ENCODE results near the gene NOM1. TPM values are rescaled to one million over a fixed set of nuclear protein-coding genes. Genes with fewer than 3 reads are reported as not detected.
"Not testable (repeated sequence)": the region's sequence is repeated elsewhere in the genome, so short reads cannot be mapped to it uniquely, and the experiment has no call there.

Gene NOM1, protein sequence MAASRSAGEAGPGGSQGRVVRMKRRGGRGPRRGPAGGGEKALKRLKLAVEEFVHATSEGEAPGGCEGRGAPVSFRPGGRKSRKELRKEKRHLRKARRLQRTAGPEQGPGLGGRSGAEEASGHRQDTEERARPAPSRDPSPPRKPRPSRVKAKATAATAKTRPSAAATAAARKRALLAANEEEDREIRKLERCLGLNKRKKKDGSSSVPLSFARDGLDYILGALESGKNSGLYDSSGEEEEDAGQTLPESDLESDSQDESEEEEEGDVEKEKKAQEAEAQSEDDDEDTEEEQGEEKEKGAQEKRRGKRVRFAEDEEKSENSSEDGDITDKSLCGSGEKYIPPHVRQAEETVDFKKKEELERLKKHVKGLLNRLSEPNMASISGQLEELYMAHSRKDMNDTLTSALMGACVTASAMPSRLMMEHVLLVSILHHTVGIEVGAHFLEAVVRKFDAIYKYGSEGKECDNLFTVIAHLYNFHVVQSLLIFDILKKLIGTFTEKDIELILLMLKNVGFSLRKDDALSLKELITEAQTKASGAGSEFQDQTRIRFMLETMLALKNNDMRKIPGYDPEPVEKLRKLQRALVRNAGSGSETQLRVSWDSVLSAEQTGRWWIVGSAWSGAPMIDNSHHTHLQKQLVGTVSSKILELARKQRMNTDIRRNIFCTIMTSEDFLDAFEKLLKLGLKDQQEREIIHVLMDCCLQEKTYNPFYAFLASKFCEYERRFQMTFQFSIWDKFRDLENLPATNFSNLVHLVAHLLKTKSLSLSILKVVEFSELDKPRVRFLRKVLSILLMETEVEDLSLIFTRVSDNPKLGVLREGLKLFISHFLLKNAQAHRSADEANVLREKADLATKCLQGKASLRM
- total RNA-seq (2014; rRNA removed; shearing (Covaris generic)): 14.8 and 17.3 TPM in 2 replicates

DNA sequence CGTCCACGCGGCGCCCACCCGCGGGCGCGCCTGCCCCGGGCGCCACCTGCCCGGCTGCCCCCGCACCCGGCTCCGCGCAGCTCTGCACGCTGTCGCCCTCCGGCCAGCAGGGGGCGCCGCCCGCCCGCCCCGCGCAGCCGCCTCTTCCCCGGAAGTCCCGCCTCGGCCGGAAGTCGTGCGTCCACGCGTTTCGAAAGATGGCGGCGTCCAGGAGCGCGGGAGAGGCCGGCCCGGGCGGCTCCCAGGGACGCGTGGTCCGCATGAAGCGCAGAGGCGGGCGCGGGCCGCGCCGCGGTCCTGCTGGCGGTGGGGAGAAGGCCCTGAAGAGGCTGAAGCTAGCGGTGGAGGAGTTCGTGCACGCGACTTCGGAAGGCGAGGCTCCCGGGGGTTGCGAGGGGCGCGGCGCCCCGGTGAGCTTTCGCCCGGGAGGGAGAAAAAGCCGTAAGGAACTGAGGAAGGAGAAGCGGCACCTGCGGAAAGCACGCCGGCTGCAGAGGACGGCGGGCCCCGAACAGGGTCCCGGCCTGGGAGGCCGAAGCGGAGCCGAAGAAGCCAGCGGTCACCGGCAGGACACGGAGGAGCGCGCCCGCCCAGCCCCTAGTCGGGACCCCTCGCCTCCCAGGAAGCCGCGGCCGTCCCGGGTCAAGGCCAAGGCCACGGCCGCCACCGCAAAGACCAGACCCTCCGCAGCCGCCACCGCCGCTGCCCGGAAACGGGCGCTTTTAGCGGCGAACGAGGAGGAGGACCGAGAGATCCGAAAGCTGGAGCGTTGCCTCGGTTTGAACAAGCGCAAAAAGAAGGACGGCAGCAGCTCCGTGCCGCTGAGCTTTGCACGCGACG, at the start of gene NOM1:
Gene NOM1 (plus strand): TSS at position 172 of the 840 bp plus-strand sequence. CDS start 26 bp downstream, at position 198.
- peak within 1 kb of the TSS; percentile 91 for H3K4me3 ChIP-seq
- peak; percentile 82 to 88 for DNase-seq (ENCODE audit: low read depth in 1 of 2, low spot score in 2 of 2)

DNA sequence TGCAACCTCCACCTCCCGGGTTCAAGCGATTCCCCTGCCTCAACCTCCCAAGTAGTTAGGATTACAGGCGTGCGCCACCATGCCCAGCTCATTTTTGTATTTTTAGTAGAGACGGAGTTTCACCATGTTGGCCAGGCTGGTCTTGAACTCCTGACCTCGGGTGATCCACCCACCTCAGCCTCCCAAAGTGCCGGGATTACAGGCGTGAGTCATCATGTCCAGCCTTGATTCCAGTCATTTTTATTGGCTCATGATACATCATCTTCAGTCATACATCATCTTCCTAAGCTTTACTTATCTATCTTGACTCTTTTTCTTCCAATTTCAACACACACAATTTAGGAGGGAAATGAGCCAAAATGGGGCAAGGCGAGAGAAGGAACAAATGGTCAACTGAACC, 49.4 kb upstream of the NOM1 start:
- not testable (repeated sequence) for H3K9me3 ChIP-seq (replicated peaks); DNase-seq (ENCODE audit: low read depth in 1 of 2, low spot score in 2 of 2); H3K4me1 ChIP-seq (replicated peaks); H3K36me3 ChIP-seq; H3K27ac ChIP-seq; H3K4me3 ChIP-seq; H3K27me3 ChIP-seq (replicated peaks)

More for the DNA sequence above, at the start of gene NOM1:
- Histone ChIP-seq H3K27me3 (replicated peaks) (peaks cover 16% of the 10 kb centered on the region), H3K9me3 (replicated peaks) (no peaks in the 10 kb centered on the region), H3K27ac (peak within 1 kb of the TSS; percentile 53), H3K36me3 (peaks cover 41% of the 10 kb centered on the region), H3K4me1 (replicated peaks) (peaks cover 19% of the 10 kb centered on the region)

DNA sequence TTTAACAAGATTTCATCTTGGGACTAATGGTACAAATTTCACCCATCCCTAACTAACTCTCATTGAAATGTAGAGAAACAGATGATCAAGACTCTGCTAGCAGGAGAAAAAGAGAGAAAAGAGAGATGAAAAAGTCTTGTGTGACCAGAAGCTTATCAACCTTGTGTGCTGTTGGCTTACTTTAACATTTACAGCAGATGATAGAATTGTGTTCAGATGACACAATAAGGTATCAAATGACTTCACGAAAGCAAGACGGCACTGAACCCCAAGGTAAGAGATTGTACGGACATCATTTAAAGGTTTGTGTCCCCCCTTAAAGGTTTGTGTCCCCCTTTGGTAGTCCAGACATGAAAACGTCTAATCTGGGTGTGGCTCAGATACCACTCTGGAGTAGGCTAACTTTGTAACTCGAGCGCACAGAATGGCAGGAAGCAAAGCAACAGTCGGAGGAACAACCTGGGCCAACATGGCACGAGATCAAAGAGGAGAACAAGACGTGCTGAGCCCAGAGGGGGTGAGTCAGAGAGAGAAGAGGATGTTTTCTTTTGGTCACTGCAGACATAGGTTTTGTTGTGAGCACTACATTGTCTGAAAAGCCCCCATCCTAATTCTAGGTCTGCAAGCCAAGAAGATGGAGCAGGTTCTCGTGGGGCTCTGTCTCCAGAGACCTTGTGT, 46.1 kb upstream of the NOM1 start:
- H3K9me3 ChIP-seq (replicated peaks): no peaks in the 10 kb centered on the region
- no peak for DNase-seq (ENCODE audit: low read depth in 1 of 2, low spot score in 2 of 2)
- H3K36me3 ChIP-seq: no peaks in the 10 kb centered on the region
- no peaks in the 10 kb centered on the region for H3K27me3 ChIP-seq (replicated peaks)
- H3K27ac ChIP-seq: no peak overlapping the region
- H3K4me3 ChIP-seq: no peak overlapping the region
- H3K4me1 ChIP-seq (replicated peaks): no peaks in the 10 kb centered on the region

DNA sequence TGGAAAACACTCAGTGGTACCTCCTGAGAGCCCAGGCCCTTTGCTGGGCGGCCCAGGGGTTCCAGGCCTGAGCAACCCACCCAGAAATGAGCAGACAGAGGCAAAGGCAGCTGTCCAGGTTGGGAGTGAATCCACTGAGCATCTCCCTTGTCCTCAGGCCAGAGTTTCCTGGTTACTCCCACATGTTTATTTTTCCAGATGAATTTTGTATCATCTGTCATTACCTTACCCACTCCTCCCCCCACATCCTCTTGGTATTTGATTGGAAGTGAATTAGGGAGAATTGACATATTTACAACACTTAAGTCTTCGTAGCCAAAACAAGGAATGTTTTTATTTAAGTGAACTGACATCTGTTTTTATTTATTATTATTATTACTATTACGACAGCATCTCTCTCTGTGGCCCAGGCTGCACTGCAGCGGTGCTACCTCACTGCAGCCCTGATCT, 43.3 kb upstream of the NOM1 start:
- Histone ChIP-seq H3K4me3 (no peak overlapping the region), H3K36me3 (no peaks in the 10 kb centered on the region), H3K27ac (no peak overlapping the region), H3K27me3 (replicated peaks) (no peaks in the 10 kb centered on the region), H3K9me3 (replicated peaks) (no peaks in the 10 kb centered on the region), H3K4me1 (replicated peaks) (no peaks in the 10 kb centered on the region)
- DNase-seq (ENCODE audit: low read depth in 1 of 2, low spot score in 2 of 2): no peak

DNA sequence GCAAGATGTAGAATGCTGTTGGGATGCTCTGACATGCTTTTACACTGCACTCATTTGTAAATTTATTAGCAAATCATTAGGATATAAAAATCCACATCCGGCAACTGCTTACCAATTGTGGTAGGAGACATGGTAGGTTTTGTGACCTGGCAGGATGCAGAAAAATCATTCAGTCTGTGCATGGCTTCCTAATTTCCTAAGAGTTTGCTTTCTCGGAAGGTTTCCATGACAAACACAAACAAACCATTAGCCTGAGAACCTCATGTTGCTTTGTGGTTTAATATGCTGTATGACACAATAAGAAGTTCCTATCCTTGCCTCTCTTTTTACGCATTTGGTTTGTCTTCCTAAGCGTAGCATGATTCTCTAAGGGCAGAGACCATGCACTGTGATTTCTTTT, 41.9 kb upstream of the NOM1 start:
- Histone ChIP-seq H3K4me3 (no peak overlapping the region), H3K36me3 (no peaks in the 10 kb centered on the region), H3K27ac (no peak overlapping the region), H3K9me3 (replicated peaks) (no peaks in the 10 kb centered on the region), H3K27me3 (replicated peaks) (no peaks in the 10 kb centered on the region), H3K4me1 (replicated peaks) (no peaks in the 10 kb centered on the region)
- no peak for DNase-seq (ENCODE audit: low read depth in 1 of 2, low spot score in 2 of 2)

DNA sequence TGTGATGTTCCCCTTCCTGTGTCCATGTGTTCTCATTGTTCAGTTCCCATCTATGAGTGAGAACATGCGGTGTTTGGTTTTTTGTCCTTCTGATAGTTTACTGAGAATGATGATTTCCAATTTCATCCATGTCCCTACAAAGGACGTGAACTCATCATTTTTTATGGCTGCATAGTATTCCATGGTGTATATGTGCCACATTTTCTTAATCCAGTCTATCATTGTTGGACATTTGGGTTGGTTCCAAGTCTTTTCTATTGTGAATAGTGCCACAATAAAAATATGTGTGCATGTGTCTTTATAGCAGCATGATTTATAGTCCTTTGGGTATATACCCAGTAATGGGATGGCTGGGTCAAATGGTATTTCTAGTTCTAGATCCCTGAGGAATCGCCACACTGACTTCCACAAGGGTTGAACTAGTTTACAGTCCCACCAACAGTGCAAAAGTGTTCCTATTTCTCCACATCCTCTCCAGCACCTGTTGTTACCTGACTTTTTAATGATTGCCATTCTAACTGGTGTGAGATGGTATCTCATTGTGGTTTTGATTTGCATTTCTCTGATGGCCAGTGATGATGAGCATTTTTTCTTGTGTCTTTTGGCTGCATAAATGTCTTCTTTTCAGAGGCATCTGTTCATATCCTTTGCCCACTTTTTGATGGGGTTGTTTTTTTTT, 39.8 kb upstream of the NOM1 start:
- not testable (repeated sequence) for H3K36me3 ChIP-seq; DNase-seq (ENCODE audit: low read depth in 1 of 2, low spot score in 2 of 2); H3K27ac ChIP-seq

DNA sequence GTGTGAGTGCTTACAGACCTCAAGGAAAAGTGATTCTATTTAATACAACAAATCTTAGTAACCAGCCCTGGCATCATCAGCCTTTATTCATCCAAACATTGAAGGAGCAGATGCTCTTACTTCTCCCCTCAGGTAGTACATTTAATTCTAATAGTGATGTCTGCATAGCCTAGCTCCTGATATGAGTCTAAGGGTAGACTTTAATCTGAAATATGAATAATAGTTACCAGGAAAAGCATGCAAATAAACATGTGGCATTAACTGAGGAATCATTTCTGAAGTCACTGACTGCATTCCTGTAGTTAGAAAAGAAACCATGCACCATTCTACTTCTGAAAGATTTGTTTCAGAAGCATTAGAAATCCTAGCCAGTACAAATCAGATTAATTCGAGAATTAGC, 30.9 kb upstream of the NOM1 start:
- Histone ChIP-seq H3K9me3 (replicated peaks) (no peaks in the 10 kb centered on the region), H3K27ac (no peak overlapping the region), H3K4me3 (no peak overlapping the region), H3K36me3 (no peaks in the 10 kb centered on the region), H3K27me3 (replicated peaks) (peaks cover 9% of the 10 kb centered on the region; the same call in 1 of the 2 replicates), H3K4me1 (replicated peaks) (no peaks in the 10 kb centered on the region)
- no peak for DNase-seq (ENCODE audit: low read depth in 1 of 2, low spot score in 2 of 2)

More for the DNA sequence above, 39.8 kb upstream of the NOM1 start:
- H3K4me3 ChIP-seq; H3K4me1 ChIP-seq (replicated peaks); H3K27me3 ChIP-seq (replicated peaks); H3K9me3 ChIP-seq (replicated peaks): not testable (repeated sequence)

DNA sequence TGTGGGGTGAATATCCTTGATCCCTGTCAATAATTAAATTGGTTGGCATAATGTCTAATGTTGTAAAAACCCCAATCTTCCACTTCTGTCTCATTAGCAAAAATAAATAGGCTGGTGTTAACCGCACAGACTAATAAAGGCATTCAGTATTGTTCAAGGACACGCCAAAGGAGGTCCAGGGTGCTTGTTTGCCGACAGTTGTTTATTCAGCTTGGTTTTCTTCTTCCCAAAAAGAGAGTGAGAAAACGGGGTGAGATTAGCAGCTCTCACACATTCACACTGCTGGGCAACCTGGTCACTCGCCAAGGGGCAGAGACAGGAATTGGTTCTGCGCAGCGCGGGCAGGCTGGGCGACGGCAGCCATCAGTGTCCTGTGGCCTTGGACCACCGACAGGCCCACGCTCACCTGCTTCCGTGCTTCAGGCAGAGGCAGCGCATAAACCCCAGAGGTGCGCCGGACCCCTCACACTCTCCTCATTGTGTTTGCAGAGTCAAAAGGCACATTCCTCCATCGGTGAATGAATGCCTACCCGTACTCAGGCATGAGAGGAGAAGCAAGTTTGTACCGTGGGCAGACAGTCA, 30.3 kb upstream of the NOM1 start:
- Histone ChIP-seq H3K36me3 (no peaks in the 10 kb centered on the region), H3K4me1 (replicated peaks) (no peaks in the 10 kb centered on the region)

DNA sequence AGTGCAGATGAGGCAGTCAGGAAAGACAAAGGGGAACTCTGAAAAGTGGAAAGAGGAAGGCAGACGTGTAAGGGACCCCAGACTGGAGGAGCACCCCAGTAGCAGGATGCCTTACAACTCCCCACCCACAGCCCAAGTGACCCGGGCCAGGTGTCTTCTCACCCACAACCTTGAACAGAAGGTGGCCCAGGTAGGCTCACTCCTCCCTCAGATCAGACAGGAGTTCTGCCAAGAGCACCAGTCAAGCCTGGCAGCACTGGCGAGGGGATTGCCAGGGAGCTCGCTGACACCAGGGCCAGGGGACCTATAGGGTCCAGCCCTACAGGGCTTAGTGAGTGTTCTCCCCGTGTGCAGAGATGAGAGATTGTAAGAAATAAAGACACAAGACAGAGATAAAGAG, 29.4 kb upstream of the NOM1 start:
- H3K4me3 ChIP-seq: no peak overlapping the region
- no peaks in the 10 kb centered on the region for H3K4me1 ChIP-seq (replicated peaks)
- H3K9me3 ChIP-seq (replicated peaks): no peaks in the 10 kb centered on the region
- H3K27me3 ChIP-seq (replicated peaks): peaks cover 9% of the 10 kb centered on the region; the same call in 1 of the 2 replicates
- DNase-seq (ENCODE audit: low read depth in 1 of 2, low spot score in 2 of 2): no peak
- no peak overlapping the region for H3K27ac ChIP-seq
- H3K36me3 ChIP-seq: no peaks in the 10 kb centered on the region

More for the DNA sequence above, 30.3 kb upstream of the NOM1 start:
- Histone ChIP-seq H3K9me3 (replicated peaks) (no peaks in the 10 kb centered on the region), H3K4me3 (no peak overlapping the region), H3K27me3 (replicated peaks) (peaks cover 9% of the 10 kb centered on the region; the same call in 1 of the 2 replicates), H3K27ac (no peak overlapping the region)
- no peak for DNase-seq (ENCODE audit: low read depth in 1 of 2, low spot score in 2 of 2)

DNA sequence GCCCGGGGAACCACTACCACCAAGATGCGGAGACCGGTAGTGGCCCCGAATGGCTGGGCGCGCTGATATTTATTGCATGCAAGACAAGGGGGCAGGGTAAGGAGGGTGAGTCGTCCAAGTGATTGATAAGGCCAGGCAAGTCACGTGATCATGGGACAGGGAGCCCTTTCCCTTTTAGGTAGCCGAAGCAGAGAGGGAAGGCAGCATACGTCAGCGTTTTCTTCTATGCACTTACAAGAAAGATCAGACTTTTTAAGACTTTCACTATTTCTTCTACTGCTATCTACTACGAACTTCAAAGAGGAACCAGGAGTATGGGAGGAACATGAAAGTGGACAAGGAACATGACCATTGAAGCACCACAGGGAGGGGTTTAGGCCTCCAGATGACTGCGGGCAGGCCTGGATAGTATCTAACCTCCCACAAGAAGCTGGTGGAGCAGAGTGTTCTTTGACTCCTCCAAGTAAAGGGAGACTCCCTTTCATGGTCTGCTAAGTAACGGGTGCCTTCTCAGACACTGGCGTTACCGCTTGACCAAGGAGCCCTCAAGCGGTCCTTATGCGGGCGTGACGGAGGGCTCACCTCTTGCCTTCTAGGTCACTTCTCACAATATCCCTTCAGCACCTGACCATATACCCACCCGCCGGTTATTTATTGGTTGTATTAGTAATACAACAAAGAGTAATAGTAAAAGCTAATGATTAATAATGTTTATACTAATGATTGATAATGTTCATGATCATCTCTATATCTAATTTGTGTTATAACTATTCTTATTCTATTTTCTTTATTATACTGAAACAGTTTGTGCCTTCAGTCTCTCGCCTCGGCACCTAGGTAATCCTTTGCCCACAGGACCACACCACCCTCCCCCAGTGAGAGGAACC, 28.8 kb upstream of the NOM1 start:
- H3K4me1 ChIP-seq (replicated peaks); H3K27me3 ChIP-seq (replicated peaks); DNase-seq (ENCODE audit: low read depth in 1 of 2, low spot score in 2 of 2); H3K36me3 ChIP-seq; H3K27ac ChIP-seq; H3K9me3 ChIP-seq (replicated peaks); H3K4me3 ChIP-seq: not testable (repeated sequence)

DNA sequence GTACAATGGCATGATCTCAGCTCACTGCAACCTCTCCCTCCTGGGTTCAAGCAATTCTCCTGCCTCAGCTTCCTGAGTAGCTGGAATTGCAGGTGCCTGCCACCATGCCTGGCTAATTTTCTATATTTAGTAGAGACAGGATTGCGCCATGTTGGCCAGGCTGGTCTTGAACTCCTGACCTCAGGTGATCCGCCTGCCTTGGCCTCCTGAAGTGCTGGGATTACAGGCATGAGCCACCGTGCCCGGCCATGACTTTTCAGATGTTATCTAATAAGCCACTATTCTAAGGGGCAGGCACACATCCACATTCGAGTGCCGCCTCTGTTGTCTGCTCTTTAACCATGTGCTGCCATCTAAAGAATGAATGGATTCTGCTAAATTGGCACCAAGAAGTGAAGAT, 27.2 kb upstream of the NOM1 start:
- H3K27ac ChIP-seq; H3K4me3 ChIP-seq; H3K36me3 ChIP-seq; H3K9me3 ChIP-seq (replicated peaks); H3K27me3 ChIP-seq (replicated peaks); H3K4me1 ChIP-seq (replicated peaks): not testable (repeated sequence)
- peak in 1 of 2 experiments; percentile 12 for DNase-seq (ENCODE audit: low read depth in 1 of 2, low spot score in 2 of 2)
